NCI-H748 (cell line): ENCODE data around the gene ALK.
A peak's percentile ranks its signal among the peaks of the same experiment; 100 is the strongest.

ENCODE experiments used
- DNase-seq: peaks from one replicate; lab custom pipeline; 2025; ENCODE audit not compliant: unreplicated experiment; lab: John Stamatoyannopoulos, UW

Gene ALK

GRCh38 chr2:29218071-29218470, 703.3 kb downstream of the ALK start:
- DNase-seq, result no peak

- no peak for DNase-seq
These were observed 704.8 kb downstream of the ALK start for GRCh38 chr2:29216609-29216909.

GRCh38 chr2:29215739-29216608, 705.4 kb downstream of the ALK start:
- DNase-seq, result no peak

GRCh38 chr2:29215073-29215472, 706.3 kb downstream of the ALK start:
- DNase-seq, result no peak

GRCh38 chr2:29213888-29214291, 707.5 kb downstream of the ALK start:
- no peak for DNase-seq

GRCh38 chr2:29212009-29212408, 709.4 kb downstream of the ALK start:
- DNase-seq, result no peak

GRCh38 chr2:29209551-29209950, 711.8 kb downstream of the ALK start:
- no peak for DNase-seq

- DNase-seq, result no peak
These were observed 713.8 kb downstream of the ALK start for GRCh38 chr2:29207352-29208148.

- DNase-seq, result no peak
These were observed 714.4 kb downstream of the ALK start for GRCh38 chr2:29206941-29207340.

GRCh38 chr2:29202819-29203495, 718.4 kb downstream of the ALK start:
- DNase-seq, result no peak

GRCh38 chr2:29201979-29202378, 719.4 kb downstream of the ALK start:
- no peak for DNase-seq

- peak; percentile 46 for DNase-seq
These were observed 724.3 kb downstream of the ALK start for GRCh38 chr2:29196792-29197788.

GRCh38 chr2:29195796-29196195, 725.6 kb downstream of the ALK start:
- DNase-seq, result no peak

- no peak for DNase-seq
These were observed 727.7 kb downstream of the ALK start for GRCh38 chr2:29193681-29194080.

- DNase-seq, result no peak
These were observed 728.3 kb downstream of the ALK start for GRCh38 chr2:29193111-29193510.

- no peak for DNase-seq
These were observed 728.9 kb downstream of the ALK start for GRCh38 chr2:29192526-29192925.

- DNase-seq, result no peak
These were observed 729.6 kb downstream of the ALK start for GRCh38 chr2:29191817-29192216.

- no peak for DNase-seq
These were observed 732.3 kb downstream of the ALK start for GRCh38 chr2:29189052-29189451.

GRCh38 chr2:29187926-29188325, 733.5 kb downstream of the ALK start:
- no peak for DNase-seq

GRCh38 chr2:29186817-29187216, 734.6 kb downstream of the ALK start:
- no peak for DNase-seq

GRCh38 chr2:29184531-29184930, 736.9 kb downstream of the ALK start:
- DNase-seq, result no peak
